Esophagus (tissue), 2 donors: ENCODE results near the gene OSBPL8. TPM values are rescaled to one million over a fixed set of nuclear protein-coding genes. Genes with fewer than 3 reads are reported as not detected.
"Not testable (repeated sequence)": the region's sequence is repeated elsewhere in the genome, so short reads cannot be mapped to it uniquely, and the experiment has no call there.

Experiments
- H3K27ac ChIP-seq, 2 donors: one replicate each; pipeline ENCODE4 v1.5.1; 2013; ENCODE audit warnings: low read depth in 2 of 2, mild to moderate bottlenecking in 2 of 2, inconsistent platforms in 1 of 2, low read length in 1 of 2, moderate library complexity in 1 of 2
- H3K27me3 ChIP-seq, 2 donors: one replicate each; pipeline ENCODE4 v1.6.1; 2013; ENCODE audit warnings: low read length in 2 of 2, control low read depth in 1 of 2, mild to moderate bottlenecking in 1 of 2; ENCODE audit not compliant: insufficient read depth in 2 of 2, control insufficient read depth in 1 of 2
- H3K36me3 ChIP-seq, 2 donors: one replicate each; pipeline ENCODE4 v1.6.1; 2013; ENCODE audit warnings: low read length in 1 of 2; ENCODE audit not compliant: control insufficient read depth in 2 of 2, insufficient read depth in 2 of 2
- H3K4me1 ChIP-seq, 2 donors: one replicate each; pipeline ENCODE4 v1.6.1; 2013; ENCODE audit warnings: low read length in 1 of 2; ENCODE audit not compliant: control insufficient read depth in 2 of 2, insufficient read depth in 2 of 2
- H3K4me3 ChIP-seq, 2 donors: one replicate each; pipeline ENCODE4 v1.5.1; 2013; ENCODE audit warnings: low read length in 2 of 2, mild to moderate bottlenecking in 2 of 2, low read depth in 1 of 2, moderate library complexity in 1 of 2
- H3K9me3 ChIP-seq, 2 donors: one replicate each; pipeline ENCODE4 v1.6.1; 2013; ENCODE audit warnings: mild to moderate bottlenecking in 2 of 2, low read depth in 1 of 2, low read length in 1 of 2, moderate library complexity in 1 of 2; ENCODE audit not compliant: control insufficient read depth in 2 of 2, insufficient read depth in 1 of 2
- WGBS, 2 donors: extraction: QIAGEN DNeasy Blood & Tissue Kit; methylation state at CpG; one replicate each; pipeline ENCODE4 v1.1.7; 2013; 5-methylcytosine and 5-hydroxymethylcytosine counted together
- polyA plus RNA-seq, 2 donors: library from polyadenylated mRNA; stranded (reverse); fragments of 200-250 nt; gene quantifications; one replicate each; pipeline ENCODE4 v1.2.3, GENCODE V29; 2013
- donor health status: healthy with polysubstance abuse.
- donor health status: Bipolar disorder and iron deficiency.

Gene OSBPL8
- polyA plus RNA-seq, 2 donors, result 9.3 to 11.1 TPM

DNA sequence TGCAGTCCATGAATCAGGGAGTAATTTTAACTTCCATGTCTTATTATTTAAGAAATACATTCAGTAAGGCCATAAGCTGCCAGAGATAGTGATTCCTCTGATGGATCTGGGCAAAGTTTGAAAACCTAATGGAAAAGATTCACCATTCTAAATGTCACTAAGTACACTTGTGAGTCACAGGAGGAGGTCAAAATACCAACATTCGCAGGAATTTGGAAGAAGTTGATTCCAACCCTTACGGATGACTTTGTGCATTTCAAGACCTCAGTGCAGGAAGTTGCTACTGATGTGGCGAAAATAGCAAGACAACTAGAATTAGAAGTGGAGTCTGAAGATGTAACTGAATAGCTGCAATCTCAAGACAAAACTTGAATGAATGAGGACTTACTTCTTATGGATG, 69.8 kb downstream of the OSBPL8 start:
- H3K36me3 ChIP-seq, result no peaks in the 10 kb centered on the region
- H3K4me3 ChIP-seq, result no peak overlapping the region
- WGBS, 2 donors, result 94 to 95% methylated on average over 3 of the region's 3 CpGs
- H3K4me1 ChIP-seq, result no peaks in the 10 kb centered on the region
- no peaks in the 10 kb centered on the region for H3K9me3 ChIP-seq
- no peaks in the 10 kb centered on the region for H3K27me3 ChIP-seq
- H3K27ac ChIP-seq, result no peak overlapping the region

- Histone ChIP-seq H3K36me3 (no peaks in the 10 kb centered on the region), H3K27me3 (no peaks in the 10 kb centered on the region), H3K4me3 (no peak overlapping the region), H3K4me1 (no peaks in the 10 kb centered on the region), H3K9me3 (no peaks in the 10 kb centered on the region), H3K27ac (no peak overlapping the region)
- 79 to 87% methylated on average over 2 of the region's 2 CpGs for WGBS, 2 donors
These were observed 73.6 kb downstream of the OSBPL8 start for GRCh38 chr12:76486011-76486410.

- H3K4me1 ChIP-seq, result no peaks in the 10 kb centered on the region
- H3K9me3 ChIP-seq, result no peaks in the 10 kb centered on the region
- H3K27me3 ChIP-seq, result no peaks in the 10 kb centered on the region
- H3K27ac ChIP-seq, result no peak overlapping the region
- H3K4me3 ChIP-seq, result no peak overlapping the region
- H3K36me3 ChIP-seq, result peaks cover 0 to 2% of the 10 kb centered on the region in 2 donors
These were observed 78.8 kb downstream of the OSBPL8 start for GRCh38 chr12:76480796-76481195.

DNA sequence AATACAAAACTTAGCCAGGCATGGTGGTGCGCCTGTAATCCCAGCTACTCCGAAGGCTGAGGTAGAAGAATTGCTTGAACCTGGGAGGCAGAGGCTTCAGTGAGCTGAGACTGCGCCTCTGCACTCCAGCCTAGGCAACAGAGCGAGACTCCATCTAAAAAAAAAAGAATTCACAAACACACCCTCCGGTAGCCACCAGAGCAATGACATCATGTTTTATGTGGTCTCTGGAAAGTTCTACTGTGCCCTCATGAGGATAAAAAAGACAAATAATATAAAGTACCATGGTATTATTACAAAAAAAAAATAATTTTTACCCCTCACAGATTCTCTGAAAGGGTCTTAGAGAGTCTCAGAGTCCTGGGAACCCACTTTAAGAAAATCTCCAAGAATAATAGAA, 81.5 kb downstream of the OSBPL8 start:
- Histone ChIP-seq H3K36me3 (peaks cover 0 to 2% of the 10 kb centered on the region in 2 donors), H3K4me3 (no peak overlapping the region), H3K27me3 (no peaks in the 10 kb centered on the region), H3K4me1 (no peaks in the 10 kb centered on the region), H3K9me3 (no peaks in the 10 kb centered on the region), H3K27ac (no peak overlapping the region)
- 79 to 90% methylated on average over 5 of the region's 5 CpGs for WGBS, 2 donors

- H3K27me3 ChIP-seq, H3K9me3 ChIP-seq, H3K27ac ChIP-seq, H3K4me1 ChIP-seq, H3K36me3 ChIP-seq, H3K4me3 ChIP-seq: not testable (repeated sequence)
- 82 to 96% methylated on average over 7 to 8 of the region's 8 CpGs for WGBS, 2 donors
These were observed 86.7 kb downstream of the OSBPL8 start for GRCh38 chr12:76472862-76473261.

DNA sequence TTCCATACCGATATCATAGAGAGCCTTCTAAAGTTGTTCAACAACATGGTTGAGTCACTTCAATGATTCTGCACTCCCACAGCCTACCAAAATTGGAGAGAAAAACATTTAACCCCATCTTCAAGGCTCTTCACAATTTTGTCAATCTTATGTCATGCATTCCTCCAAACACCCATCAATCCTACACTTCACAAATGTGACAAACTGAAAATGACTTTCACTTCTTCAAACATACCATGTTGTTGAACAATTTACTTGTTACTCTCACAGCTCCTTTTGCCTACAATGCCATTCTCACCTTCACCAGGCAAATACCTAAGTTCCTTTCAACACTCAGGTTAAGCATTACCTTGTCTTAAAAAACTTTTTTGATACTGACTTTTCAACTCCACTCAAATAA, 88.0 kb downstream of the OSBPL8 start:
- H3K4me3 ChIP-seq, result no peak overlapping the region
- no peaks in the 10 kb centered on the region for H3K9me3 ChIP-seq
- H3K4me1 ChIP-seq, result no peaks in the 10 kb centered on the region
- no peak overlapping the region for H3K27ac ChIP-seq
- no peaks in the 10 kb centered on the region for H3K36me3 ChIP-seq
- 74 to 86% methylated on average over 1 of the region's 1 CpG for WGBS, 2 donors
- H3K27me3 ChIP-seq, result no peaks in the 10 kb centered on the region

- Histone ChIP-seq H3K4me3 (no peak overlapping the region), H3K36me3 (no peaks in the 10 kb centered on the region), H3K27me3 (no peaks in the 10 kb centered on the region), H3K9me3 (no peaks in the 10 kb centered on the region), H3K4me1 (no peaks in the 10 kb centered on the region), H3K27ac (no peak overlapping the region)
- WGBS, 2 donors, result 71 to 74% methylated on average over 7 of the region's 7 CpGs
These were observed 89.3 kb downstream of the OSBPL8 start for GRCh38 chr12:76470028-76470939.

GRCh38 chr12:76464631-76465166, 94.9 kb downstream of the OSBPL8 start:
- Histone ChIP-seq H3K4me1 (peaks cover 0 to 2% of the 10 kb centered on the region in 2 donors), H3K27ac (no peak overlapping the region), H3K9me3 (no peaks in the 10 kb centered on the region), H3K4me3 (no peak overlapping the region), H3K36me3 (no peaks in the 10 kb centered on the region), H3K27me3 (no peaks in the 10 kb centered on the region)
- 72% methylated on average over 5 of the region's 5 CpGs for whole genome bisulfite sequencing, 2 donors

- Histone ChIP-seq H3K36me3 (no peaks in the 10 kb centered on the region), H3K27me3 (no peaks in the 10 kb centered on the region), H3K9me3 (no peaks in the 10 kb centered on the region), H3K27ac (no peak overlapping the region), H3K4me1 (peaks cover 0 to 2% of the 10 kb centered on the region in 2 donors), H3K4me3 (no peak overlapping the region)
- WGBS, 2 donors, result 82 to 86% methylated on average over 2 of the region's 2 CpGs
These were observed 96.8 kb downstream of the OSBPL8 start for GRCh38 chr12:76462668-76463224.
